K562 (cell line): ENCODE measurements around the gene GALNT7.
A peak's percentile ranks its signal among the peaks of the same experiment; 100 is the strongest.

Experiments used
- ATF2 ChIP-seq: sonication (generic); formaldehyde crosslinking; IDR thresholded peaks from 2 replicates; pipeline ENCODE4 v1.8.1; 2022; ENCODE audit warnings: missing genetic modification reagents
- BHLHE40 ChIP-seq: IDR thresholded peaks from 2 replicates; pipeline ENCODE4 v1.6.1; 2011; ENCODE audit warnings: low read length, improper control_type of control experiment
- CTCF ChIP-seq, 3 experiments: IDR thresholded peaks in 2 of 3; conservative IDR thresholded peaks in 1 of 3; 2 replicates each; pipeline ENCODE4 v1.5.1; 2011 to 2012; ENCODE audit warnings: low read length in 3 of 3, mild to moderate bottlenecking in 3 of 3, control low read depth in 2 of 3, improper control_type of control experiment in 1 of 3, inconsistent platforms in 1 of 3, low read depth in 1 of 3, mixed read lengths in 1 of 3, moderate library complexity in 1 of 3; ENCODE audit not compliant: insufficient read depth in 2 of 3
- EGR1 ChIP-seq: fragments of 450-650 bp; conservative IDR thresholded peaks from 2 replicates; pipeline ENCODE4 v1.6.1; 2017; ENCODE audit warnings: mild to moderate bottlenecking
- MNT ChIP-seq, 2 experiments: fragments of 450-650 bp; conservative IDR thresholded peaks; 2 replicates each; pipeline ENCODE4 v1.6.1; 2017; ENCODE audit warnings: mild to moderate bottlenecking in 2 of 2, moderate library complexity in 2 of 2
- NFRKB ChIP-seq: fragments of 450-650 bp; IDR thresholded peaks from 2 replicates; pipeline ENCODE4 v1.6.1; 2016; ENCODE audit warnings: low read depth
- NR3C1 ChIP-seq: sonication (generic); formaldehyde crosslinking; IDR thresholded peaks from 2 replicates; pipeline ENCODE4 v1.8.1; 2022; ENCODE audit warnings: missing genetic modification reagents
- POLR2AphosphoS5 ChIP-seq: IDR thresholded peaks from 2 replicates; pipeline ENCODE4 v1.6.1; 2011; ENCODE audit warnings: mild to moderate bottlenecking, low read depth, low read length, moderate library complexity; ENCODE audit not compliant: control insufficient read depth, insufficient read depth
- SP1 ChIP-seq: sonication (generic); formaldehyde crosslinking; IDR thresholded peaks from 2 replicates; pipeline ENCODE4 v1.8.1; 2022; ENCODE audit warnings: mild to moderate bottlenecking, missing genetic modification reagents
- TAF1 ChIP-seq: IDR thresholded peaks from 2 replicates; pipeline ENCODE4 v1.6.1; 2011; ENCODE audit warnings: mild to moderate bottlenecking, low read length, moderate library complexity; ENCODE audit not compliant: insufficient read depth, control insufficient read depth, severe bottlenecking; ENCODE audit errors: extremely low read depth
- U2AF1 ChIP-seq: fragments of 200-400 bp; formaldehyde crosslinking; optimal IDR thresholded peaks from 2 replicates; pipeline ENCODE3; 2017; ENCODE audit warnings: mild to moderate bottlenecking, low read depth, low read length, moderate library complexity
- ZNF24 ChIP-seq: fragments of 450-650 bp; IDR thresholded peaks from 2 replicates; pipeline ENCODE4 v1.6.1; 2016
- TF ChIP-seq, protein P1 (sequence below): sonication (generic); formaldehyde crosslinking; IDR thresholded peaks from 2 replicates; pipeline ENCODE4 v1.9.0; 2022; ENCODE audit warnings: mild to moderate bottlenecking, missing genetic modification reagents
- TF ChIP-seq, protein P2 (sequence below): fragments of 250-450 bp; sonication (Bioruptor Pico); IDR thresholded peaks from 2 replicates; pipeline ENCODE4 v1.5.0; 2022; ENCODE audit warnings: mild to moderate bottlenecking

- TF ChIP-seq ATF2 (CRISPR knock-in tag) (no peak), CTCF (IDR thresholded peaks at IDR 0.05 in 2 of 3, conservative IDR thresholded peaks at IDR 0.05 in 1 of 3; ENCODE audit: insufficient read depth in 2 of 3, low read depth in 1 of 3, low read length in 3 of 3) (no peak), MNT (conservative IDR thresholded peaks at IDR 0.05) (no peak), U2AF1 (no peak), POLR2AphosphoS5 (no peak), EGR1 (peak; percentile 64), TAF1 (no peak), SP1 (CRISPR knock-in tag) (0 out of 2 replicates have a peak, but pooled peaks have one; percentile 30), ZNF24 (no peak), NR3C1 (CRISPR knock-in tag) (no peak), BHLHE40 (no peak), NFRKB (no peak)
- TF ChIP-seq, protein P1, sequence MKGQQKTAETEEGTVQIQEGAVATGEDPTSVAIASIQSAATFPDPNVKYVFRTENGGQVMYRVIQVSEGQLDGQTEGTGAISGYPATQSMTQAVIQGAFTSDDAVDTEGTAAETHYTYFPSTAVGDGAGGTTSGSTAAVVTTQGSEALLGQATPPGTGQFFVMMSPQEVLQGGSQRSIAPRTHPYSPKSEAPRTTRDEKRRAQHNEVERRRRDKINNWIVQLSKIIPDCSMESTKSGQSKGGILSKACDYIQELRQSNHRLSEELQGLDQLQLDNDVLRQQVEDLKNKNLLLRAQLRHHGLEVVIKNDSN (CRISPR knock-in tag) = no peak
- TF ChIP-seq, protein P2, sequence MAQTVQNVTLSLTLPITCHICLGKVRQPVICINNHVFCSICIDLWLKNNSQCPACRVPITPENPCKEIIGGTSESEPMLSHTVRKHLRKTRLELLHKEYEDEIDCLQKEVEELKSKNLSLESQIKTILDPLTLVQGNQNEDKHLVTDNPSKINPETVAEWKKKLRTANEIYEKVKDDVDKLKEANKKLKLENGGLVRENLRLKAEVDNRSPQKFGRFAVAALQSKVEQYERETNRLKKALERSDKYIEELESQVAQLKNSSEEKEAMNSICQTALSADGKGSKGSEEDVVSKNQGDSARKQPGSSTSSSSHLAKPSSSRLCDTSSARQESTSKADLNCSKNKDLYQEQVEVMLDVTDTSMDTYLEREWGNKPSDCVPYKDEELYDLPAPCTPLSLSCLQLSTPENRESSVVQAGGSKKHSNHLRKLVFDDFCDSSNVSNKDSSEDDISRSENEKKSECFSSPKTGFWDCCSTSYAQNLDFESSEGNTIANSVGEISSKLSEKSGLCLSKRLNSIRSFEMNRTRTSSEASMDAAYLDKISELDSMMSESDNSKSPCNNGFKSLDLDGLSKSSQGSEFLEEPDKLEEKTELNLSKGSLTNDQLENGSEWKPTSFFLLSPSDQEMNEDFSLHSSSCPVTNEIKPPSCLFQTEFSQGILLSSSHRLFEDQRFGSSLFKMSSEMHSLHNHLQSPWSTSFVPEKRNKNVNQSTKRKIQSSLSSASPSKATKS = no peak
These were observed 994 bp downstream of the GALNT7 start for GRCh38 chr4:173169428-173170181.
